ENCODE measurements around the gene PPP2R5C. TPM values are rescaled to one million over a fixed set of nuclear protein-coding genes. Genes with fewer than 3 reads are reported as not detected.

PPP2R5C gene
- total and polyA plus RNA-seq, 11 donors: 99.4 to 248 (median 204) TPM

- H3K4me1 ChIP-seq: peaks cover 0 to 16% (median 2%) of the 10 kb centered on the region in 12 donors
- no peaks in the 10 kb centered on the region for H3K27me3 ChIP-seq
- no peak for TF ChIP-seq POLR2A (IDR thresholded peaks at IDR 0.05)
- no peak for TF ChIP-seq CTCF (IDR thresholded peaks at IDR 0.05)
- WGBS, 4 donors: 79 to 86% (median 82%) methylated on average over 14 of the region's 14 CpGs
- DNase-seq (no peak), ATAC-seq (no peak)
- H3K36me3 ChIP-seq: no peaks in the 10 kb centered on the region
- H3K4me3 ChIP-seq: no peak overlapping the region
- intact Hi-C loops (cut with DNase I): no loop called here
- no peak overlapping the region for H3K27ac ChIP-seq
- no peaks in the 10 kb centered on the region for H3K9me3 ChIP-seq
Observed at GRCh38 chr14:101726295-101726953, 35.1 kb upstream of the PPP2R5C start.

DNA sequence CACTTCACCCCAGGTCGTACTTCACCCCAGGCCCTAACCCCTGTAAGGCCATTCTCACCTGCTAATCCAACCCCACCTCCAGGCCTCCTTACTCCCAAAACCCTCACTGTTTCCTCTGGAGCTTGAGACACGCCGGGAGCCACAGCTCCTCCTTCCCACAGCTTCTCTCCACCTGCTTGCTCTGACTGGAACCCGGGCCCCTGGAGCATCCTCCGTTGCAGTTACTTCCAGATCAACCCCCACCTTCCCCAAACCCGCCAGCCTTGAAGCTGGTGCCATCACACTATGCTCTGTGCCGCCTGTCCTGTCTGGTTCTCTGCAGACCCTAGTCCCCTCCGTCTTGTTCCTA lies 34.6 kb upstream of the PPP2R5C start:
- Histone ChIP-seq H3K36me3 (no peaks in the 10 kb centered on the region), H3K27me3 (no peaks in the 10 kb centered on the region), H3K4me1 (peaks cover 0 to 16% (median under 1%) of the 10 kb centered on the region in 12 donors), H3K27ac (no peak overlapping the region), H3K9me3 (no peaks in the 10 kb centered on the region), H3K4me3 (no peak overlapping the region)
- ATAC-seq (no peak), DNase-seq (no peak)
- WGBS, 4 donors: 69 to 84% (median 76%) methylated on average over 8 of the region's 8 CpGs
- intact Hi-C loops (cut with DNase I): no loop called here
- TF ChIP-seq POLR2A (IDR thresholded peaks at IDR 0.05) (no peak), CTCF (IDR thresholded peaks at IDR 0.05) (no peak)

DNA sequence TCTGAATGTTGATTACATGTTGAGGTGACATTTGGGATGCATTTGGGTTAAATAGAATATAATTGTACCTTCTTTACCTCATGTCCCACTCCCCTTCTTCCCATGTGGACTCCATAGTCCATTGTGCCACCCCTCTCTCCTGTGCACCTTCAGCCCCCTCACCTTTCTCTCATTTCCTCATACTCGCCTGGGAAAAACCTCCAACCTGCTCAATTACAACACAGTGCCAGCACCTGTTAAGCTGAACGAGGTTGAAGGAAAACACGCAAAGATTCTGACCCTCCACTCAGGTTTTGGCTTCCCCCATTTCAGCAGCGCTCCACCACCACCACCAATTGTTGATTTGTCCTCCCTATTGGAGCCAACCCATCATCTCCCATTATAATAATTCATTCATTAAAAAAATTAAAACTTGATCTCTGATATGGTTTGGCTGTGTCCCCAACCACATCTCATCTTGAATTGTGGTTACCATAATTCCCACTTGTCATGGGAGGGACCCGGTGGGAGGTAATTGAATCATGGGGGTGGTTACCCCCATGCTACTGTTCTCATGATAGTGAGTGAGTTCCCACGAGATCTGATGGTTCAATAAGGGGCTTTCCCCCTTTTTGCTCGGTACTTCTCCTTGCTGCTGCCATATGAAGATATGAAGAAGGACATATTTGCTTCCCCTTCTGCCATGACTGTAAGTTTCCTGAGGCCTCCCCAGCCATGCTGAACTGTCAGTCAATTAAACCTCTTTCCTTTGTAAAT lies 33.7 kb upstream of the PPP2R5C start:
- no peaks in the 10 kb centered on the region for H3K9me3 ChIP-seq
- peaks cover 0 to 16% (median 0%) of the 10 kb centered on the region in 12 donors for H3K4me1 ChIP-seq
- DNase-seq: no peak
- no peaks in the 10 kb centered on the region for H3K36me3 ChIP-seq
- TF ChIP-seq CTCF (IDR thresholded peaks at IDR 0.05) (no peak), POLR2A (IDR thresholded peaks at IDR 0.05) (no peak)
- no peaks in the 10 kb centered on the region for H3K27me3 ChIP-seq
- no peak for ATAC-seq
- no peak overlapping the region for H3K4me3 ChIP-seq
- intact Hi-C loops (cut with DNase I): no loop called here
- no peak overlapping the region for H3K27ac ChIP-seq
- WGBS, 4 donors: 80 to 85% (median 82%) methylated on average over 7 of the region's 7 CpGs

GRCh38 chr14:101728367-101728742 lies 33.2 kb upstream of the PPP2R5C start:
- 92 to 95% (median 93%) methylated on average over 10 of the region's 10 CpGs for WGBS, 4 donors
- Histone ChIP-seq H3K4me3 (no peak overlapping the region), H3K9me3 (peaks cover 0 to 3% (median 0%) of the 10 kb centered on the region in 12 donors), H3K27ac (no peak overlapping the region), H3K27me3 (no peaks in the 10 kb centered on the region), H3K4me1 (peaks cover 0 to 16% (median 0%) of the 10 kb centered on the region in 12 donors), H3K36me3 (no peaks in the 10 kb centered on the region)
- TF ChIP-seq POLR2A (IDR thresholded peaks at IDR 0.05) (no peak), CTCF (IDR thresholded peaks at IDR 0.05) (no peak)
- no peak for ATAC-seq
- DNase-seq: no peak
- intact Hi-C loops (cut with DNase I): no loop called here
